ENCODE data around the gene DOLK. TPM values are rescaled to one million over a fixed set of nuclear protein-coding genes. Genes with fewer than 3 reads are reported as not detected.

DOLK gene
- total RNA-seq, result 20.8 and 21.0 TPM in 2 replicates

DNA sequence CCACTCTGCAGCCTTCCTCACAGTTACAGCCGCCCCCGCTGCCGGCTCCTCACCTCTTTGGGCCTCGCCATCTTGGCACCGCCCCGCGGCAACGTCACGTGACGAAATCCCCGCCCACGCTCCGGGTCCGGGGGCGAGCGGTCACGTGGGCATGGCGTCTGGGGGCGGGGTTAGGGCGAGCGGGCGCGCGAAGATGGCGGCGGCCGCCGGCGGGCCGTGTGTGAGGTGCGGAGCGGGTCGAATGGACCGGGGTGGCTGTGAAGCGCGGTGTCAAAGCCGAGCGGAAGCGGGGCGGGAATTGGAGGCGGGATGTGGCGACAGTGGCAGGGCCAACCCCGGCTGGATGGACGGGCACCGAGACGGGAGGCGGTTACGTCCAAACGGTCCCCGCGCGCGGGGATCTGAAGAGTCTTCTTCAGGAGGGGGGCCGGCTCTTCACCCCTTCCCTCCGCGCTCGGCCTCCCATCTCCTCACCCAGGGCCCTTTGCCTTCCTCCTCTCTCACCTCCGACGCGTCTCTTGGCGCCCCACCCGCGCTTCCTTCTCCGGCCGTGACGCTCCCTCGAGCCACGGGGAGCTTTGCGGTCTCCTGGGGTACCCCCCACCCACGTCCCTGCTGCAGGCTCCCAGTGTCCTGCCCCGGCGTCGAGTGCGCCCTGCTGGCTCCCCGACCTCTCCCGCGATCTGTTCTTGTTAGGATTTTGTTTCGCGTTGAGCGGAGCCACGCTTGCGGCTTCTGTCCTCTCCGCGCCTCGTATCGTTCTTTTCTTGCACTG is at the start of gene DOLK, which contains the start of gene NUP188:
Gene DOLK, minus strand, starts transcription at position 77 of the 775 bp plus-strand sequence. CDS start 300 bp downstream, outside the sequence.
Gene NUP188, plus strand, starts transcription at position 173 of the 775 bp plus-strand sequence. Its CDS starts 21 bp downstream, at position 194.

DNA sequence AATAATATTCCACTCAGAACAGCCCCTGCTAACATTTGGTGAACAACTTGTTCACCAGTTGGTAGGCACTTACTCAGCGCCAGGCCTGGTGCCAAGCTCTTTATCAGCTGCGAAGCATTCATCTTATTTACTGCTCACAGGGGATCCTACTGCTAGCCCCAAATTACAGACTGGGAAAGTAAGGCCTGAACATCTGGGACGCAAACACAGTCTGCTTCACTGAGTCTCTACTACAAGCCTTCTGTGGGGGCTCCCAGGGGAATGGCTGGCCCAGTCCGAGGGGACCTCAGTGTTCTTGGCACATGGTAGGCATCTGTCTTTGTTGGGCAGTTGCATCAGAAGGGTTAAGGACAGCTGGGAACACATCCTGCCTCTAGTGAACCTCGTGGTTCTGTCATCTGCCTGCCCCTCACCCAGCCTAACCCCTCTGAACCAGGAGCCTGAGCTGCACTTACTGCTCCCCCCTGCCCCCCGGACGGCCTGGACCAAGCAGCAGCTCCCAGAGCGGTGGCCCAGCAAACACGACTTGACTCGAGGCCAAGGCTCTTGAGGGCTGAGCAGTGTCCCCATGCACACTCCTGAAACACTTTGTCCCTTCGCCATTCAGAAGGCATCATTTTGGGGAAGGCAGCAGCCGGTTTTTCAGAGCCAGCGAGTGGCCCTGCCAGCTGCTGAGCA is 26.9 kb downstream of the DOLK start, which contains the start of gene PHYHD1:
Gene PHYHD1, plus strand, starts transcription at position 602 of the 678 bp plus-strand sequence. CDS start 1,342 bp downstream, outside the sequence.

Other genes starting within 250 kb of the DOLK start
- gene PKN3, start 245.1 kb downstream of the DOLK start, total RNA-seq, result 1.1 and 1.4 TPM in 2 replicates
- gene ZDHHC12, start 223.5 kb downstream of the DOLK start, total RNA-seq, result 33.8 and 47.3 TPM in 2 replicates
- 13.0 and 30.2 TPM in 2 replicates for gene ZER1, start 175.7 kb downstream of the DOLK start, total RNA-seq
- 12.0 and 18.2 TPM in 2 replicates for gene TBC1D13, start 160.3 kb downstream of the DOLK start, total RNA-seq
- gene ENDOG, start 129.1 kb downstream of the DOLK start, total RNA-seq, result 17.6 and 34.9 TPM in 2 replicates
- 11.3 and 18.1 TPM in 2 replicates for gene SPOUT1, start 117.8 kb downstream of the DOLK start, total RNA-seq
- gene KYAT1, start 65.7 kb downstream of the DOLK start, total RNA-seq, result 8.2 and 9.1 TPM in 2 replicates
- gene LRRC8A, start 65.5 kb downstream of the DOLK start, total RNA-seq, result 294 and 307 TPM in 2 replicates
- gene PHYHD1, start 26.6 kb downstream of the DOLK start, total RNA-seq, result 1.3 and 1.7 TPM in 2 replicates
- 42.7 and 81.1 TPM in 2 replicates for gene NUP188, start 96 bp upstream of the DOLK start, total RNA-seq
- 46.5 and 60.2 TPM in 2 replicates for gene SH3GLB2, start 80.7 kb upstream of the DOLK start, total RNA-seq
- 18.8 and 26.9 TPM in 2 replicates for gene MIGA2, start 89.0 kb upstream of the DOLK start, total RNA-seq
- gene DOLPP1, start 133.5 kb upstream of the DOLK start, total RNA-seq, result 12.2 and 16.4 TPM in 2 replicates
- gene CRAT, start 163.2 kb upstream of the DOLK start, total RNA-seq, result 12.6 and 37.2 TPM in 2 replicates
- 50.9 and 68.9 TPM in 2 replicates for gene PTPA, start 163.8 kb upstream of the DOLK start, total RNA-seq
- gene IER5L, start 230.7 kb upstream of the DOLK start, total RNA-seq, result 15.7 and 25.8 TPM in 2 replicates

Measured in nasal cavity respiratory epithelium epithelial cell of viscerocranial mucosa (primary cell).